GM21390 (cell line): ENCODE data around the gene CCNDBP1.
"Not testable (repeated sequence)": the region's sequence is repeated elsewhere in the genome, so short reads cannot be mapped to it uniquely, and the experiment has no call there.

Experiments used
- ATAC-seq: cut with Tn5 transposase; IDR thresholded peaks from one replicate; pipeline ENCODE4 v1.9.1; 2021; ENCODE audit not compliant: unreplicated experiment

Gene CCNDBP1, protein sequence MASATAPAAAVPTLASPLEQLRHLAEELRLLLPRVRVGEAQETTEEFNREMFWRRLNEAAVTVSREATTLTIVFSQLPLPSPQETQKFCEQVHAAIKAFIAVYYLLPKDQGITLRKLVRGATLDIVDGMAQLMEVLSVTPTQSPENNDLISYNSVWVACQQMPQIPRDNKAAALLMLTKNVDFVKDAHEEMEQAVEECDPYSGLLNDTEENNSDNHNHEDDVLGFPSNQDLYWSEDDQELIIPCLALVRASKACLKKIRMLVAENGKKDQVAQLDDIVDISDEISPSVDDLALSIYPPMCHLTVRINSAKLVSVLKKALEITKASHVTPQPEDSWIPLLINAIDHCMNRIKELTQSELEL

DNA sequence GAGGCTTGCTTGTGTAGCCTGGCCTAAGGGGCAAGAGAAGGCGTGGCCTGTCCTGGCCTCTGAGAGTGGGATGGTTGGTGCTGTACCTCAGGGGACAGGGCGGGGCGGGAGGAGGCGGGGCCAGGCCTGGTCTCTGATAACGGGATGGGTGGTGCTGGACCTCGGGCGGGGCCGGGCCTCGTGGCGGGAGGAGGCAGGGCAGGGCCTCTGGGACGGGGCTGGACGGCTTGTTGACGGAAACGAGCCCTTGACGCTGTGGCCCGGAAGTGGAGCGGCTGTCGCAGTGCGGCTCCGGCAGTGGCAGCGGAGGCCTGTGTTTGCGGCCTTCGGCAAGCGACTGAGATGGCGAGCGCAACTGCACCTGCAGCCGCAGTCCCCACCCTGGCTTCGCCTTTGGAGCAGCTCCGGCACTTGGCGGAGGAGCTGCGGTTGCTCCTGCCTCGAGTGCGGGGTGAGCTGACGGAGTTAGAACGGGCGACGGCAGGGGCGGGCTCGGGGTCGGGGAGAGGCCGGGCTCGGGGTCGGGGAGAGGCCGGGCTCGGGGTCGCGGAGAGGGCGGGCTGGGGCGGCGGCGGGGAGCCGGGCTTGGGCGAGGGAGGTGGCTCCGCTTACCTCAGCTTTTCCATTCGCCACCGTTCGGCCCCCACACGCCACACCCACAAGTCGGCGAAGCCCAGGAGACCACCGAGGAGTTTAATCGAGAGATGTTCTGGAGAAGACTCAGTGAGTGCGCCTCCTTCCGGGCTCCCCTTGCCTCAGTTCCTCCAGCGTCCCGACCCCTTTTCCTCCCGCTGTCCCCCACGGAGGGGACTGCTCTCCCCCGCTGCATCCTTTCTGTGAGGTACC is at the start of gene CCNDBP1:
Gene CCNDBP1 (plus strand): TSS at position 247 of the 846 bp plus-strand sequence. CDS start 96 bp downstream, at position 343.
- ATAC-seq: peak; percentile 92

DNA sequence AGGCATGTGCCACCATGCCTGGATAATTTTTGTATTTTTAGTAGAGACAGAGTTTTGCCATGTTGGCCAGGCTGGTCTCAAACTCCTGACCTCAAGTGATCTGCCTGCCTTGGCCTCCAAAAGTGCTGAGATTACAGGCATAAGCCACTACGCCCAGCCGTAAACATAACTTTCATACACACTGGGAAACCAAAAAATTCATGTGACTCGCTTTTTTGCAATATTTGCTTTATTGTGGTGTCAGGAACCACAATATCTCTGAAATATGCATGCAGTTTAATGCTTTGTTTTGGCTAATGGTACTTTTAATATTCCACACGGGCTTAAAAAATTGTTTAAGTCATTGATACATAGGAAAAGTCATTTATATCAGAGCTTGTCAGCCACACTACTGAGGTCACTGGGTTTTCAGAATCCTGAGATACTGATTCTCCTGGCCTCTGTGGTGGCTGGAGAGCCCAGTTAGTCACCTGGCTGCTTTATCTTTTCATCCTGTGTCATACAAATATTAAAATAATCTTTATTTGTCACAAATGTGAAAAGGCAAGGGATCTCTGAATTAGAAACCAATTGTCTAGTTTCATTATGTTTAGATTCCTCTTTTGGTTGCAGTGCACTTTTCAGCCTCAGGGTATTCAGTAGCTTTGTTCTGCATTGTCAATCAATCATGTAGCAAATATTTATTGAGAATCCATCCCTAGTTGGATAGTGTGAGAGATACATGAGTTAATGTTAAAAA is 41.8 kb upstream of the CCNDBP1 start:
- ATAC-seq: no peak

DNA sequence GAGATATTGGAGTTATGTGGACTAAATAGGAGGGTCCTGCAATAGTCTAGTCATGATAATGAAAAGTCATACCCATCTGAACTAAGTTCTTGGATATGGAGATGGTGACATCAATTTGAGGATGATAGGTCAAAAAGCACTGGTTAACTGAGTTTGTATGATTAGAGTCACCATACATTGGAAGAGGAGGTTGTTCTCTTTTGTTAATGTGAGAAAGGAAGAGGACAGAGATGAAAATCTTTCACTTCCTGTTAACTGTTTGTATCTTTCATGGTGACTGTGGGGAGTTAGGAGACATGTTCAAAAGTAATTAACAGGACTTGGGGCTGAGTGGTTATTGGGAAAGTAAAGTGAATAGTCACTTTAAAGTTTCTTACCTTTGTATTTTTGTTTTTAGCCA is 40.7 kb upstream of the CCNDBP1 start:
- no peak for ATAC-seq

DNA sequence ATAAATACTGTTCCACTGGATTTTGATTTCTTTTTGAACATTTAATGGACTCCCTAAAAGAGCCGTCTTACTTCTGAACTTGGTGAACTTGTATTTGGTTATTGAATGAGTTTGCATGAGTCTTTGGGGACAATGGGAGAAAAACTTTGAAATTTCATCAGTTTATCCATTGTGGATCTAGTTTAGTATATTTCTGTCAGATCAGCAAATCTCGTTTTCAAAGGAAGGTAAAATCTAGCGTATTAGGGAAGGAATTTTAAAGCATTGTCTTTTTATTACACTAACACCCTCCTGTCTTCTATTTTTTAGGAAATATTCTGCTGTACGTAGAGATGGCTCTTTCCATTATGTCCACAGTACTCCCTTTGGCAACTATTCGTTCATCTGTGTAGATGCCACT is 39.0 kb upstream of the CCNDBP1 start:
- no peak for ATAC-seq

DNA sequence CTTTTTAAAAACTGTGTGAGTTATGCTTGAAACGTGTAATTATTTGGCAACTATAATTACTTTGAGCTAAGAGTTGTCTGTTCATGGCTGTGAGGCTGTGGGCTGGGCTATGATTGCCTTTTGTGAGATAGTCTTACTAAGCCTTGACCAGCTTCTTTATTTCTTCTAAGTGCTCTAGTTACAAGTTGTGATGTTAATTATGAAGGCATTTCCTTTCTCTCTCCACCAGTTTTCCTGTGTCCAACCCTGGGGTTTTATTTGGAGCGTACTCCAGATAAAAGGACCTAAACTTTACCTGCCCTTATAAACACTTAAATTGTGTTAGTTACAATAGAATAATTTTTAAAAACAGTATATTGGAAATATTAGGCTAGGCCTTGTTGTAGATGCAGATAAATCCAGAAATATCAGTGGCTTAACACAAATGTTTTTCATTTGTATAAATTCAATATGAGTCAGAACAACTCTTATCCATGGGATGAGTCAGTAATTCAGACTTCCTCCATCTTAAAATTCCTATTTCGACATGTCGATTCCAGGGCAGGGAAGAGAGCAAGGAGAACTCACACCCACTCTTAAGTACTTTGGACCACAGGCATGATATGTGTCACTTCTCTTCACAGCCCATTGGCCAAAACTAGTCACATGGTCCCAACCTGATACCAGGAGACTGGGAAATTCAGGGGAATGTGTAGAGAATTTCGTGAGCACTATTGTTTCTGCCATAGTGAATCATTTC is 34.8 kb upstream of the CCNDBP1 start:
- ATAC-seq: no peak

DNA sequence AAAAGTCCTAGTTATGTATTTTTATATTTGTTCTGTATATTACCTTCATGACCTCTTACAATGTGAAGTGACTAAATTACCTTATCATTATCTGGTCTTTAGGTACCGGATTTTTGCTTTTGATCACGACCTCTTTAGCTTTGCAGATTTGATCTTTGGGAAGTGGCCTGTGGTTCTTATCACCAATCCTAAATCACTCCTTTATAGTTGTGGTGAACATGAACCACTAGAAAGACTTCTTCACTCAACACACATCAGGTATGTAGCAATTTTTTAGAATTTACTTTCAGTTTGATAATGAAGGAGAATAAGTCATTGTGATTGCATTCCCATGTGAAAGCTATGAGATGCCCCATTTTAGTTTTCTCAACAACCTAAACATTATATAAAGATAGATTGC is 33.5 kb upstream of the CCNDBP1 start:
- no peak for ATAC-seq

DNA sequence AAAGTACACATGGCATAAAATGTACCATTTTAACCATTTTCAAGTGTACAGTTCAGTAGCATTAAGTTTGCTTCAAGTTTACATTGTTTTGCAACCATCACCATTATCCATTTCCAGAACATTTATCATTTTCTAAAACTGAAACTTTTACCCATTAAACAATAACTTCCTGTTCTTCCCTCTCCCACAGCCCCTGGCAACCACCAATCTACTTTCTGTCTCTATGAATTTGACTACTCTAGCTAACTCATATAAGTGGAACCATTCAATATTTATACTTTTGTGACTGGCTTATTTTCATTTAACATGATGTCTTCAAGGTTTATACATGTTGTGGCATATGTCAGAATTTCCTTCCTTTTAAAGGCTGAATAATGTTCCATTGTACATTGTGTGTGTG is 31.9 kb upstream of the CCNDBP1 start:
- no peak for ATAC-seq

DNA sequence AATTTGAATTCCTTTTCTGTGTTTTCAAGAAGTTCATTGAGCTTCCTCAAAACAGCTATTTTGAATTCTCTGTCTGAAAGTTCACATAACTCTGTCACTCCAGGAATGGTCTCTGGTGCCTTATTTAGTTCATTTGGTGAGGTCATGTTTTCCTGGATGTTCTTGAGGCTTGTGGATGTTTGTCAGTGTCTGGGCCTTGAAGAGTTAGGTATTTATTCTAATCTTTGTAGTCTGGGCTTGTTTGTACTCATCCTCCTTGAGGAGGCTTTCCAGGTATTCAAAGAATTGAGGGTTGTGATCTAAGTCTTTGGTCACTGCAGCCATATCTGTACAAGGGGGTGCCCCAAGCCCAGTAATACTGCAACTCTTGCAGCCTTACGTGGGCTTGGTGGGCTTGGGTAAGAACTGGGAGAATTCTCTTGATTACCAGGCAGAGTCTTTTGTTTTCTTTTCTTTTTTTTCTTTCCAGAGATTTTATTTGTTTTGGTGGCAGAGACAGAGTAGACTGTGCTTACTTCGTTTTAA is 19.3 kb upstream of the CCNDBP1 start:
- ATAC-seq: no peak

DNA sequence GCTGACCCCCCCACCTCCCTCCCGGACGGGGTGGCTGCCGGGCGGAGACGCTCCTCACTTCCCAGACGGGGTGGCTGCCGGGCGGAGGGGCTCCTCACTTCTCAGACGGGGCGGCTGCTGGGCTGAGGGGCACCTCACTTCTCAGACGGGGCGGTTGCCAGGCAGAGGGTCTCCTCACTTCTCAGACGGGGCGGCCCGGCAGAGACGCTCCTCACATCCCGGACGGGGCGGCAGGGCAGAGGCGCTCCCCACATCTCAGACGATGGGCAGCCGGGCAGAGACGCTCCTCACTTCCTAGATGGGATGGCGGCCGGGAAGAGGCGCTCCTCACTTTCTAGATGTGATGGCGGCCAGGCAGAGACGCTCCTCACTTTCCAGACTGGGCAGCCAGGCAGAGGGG is 17.9 kb upstream of the CCNDBP1 start:
- ATAC-seq: not testable (repeated sequence)

DNA sequence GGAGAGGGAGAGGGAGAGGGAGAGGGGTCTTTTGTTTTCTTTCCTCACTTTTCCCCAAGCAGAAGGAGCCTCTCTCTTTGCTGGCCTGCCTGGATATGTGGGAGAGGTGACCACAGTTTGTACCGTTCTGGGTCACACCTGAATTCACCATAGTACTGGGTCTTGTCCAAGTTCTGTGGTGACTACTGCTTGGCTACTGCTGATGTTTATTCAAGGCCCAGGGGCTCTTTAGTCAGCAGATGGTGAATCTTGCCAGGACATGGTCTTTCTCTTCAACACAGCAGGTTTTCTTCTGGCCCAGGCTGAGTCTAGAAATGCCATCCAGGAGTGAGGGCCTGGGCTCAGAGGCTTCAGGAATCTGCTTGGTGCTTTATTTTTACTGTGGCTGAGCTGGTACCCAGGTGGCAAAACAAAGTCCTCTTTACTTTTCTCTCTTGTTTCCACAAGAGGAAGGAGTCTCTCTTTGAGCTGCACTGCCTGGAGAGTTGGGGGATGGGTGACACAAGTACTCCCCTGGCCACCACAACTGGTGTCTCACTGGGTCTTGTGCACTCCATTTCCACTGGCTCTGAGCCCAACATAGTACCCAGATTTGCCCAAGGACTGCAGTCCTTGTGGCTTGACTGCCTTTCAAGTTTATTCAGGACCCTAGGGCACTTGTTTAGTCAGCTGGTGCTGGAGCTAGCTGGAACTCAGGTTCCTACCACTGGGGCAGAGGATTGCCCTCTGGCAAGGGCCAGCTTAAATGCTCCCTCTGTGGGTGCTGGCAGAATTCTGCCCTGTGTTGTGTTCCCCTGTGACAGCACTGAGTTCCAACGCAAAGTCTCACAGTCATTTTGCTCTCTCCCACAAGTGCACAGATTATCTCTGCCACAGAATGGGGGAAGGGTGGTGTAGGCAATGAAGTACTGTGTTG is 16.8 kb upstream of the CCNDBP1 start:
- no peak for ATAC-seq

DNA sequence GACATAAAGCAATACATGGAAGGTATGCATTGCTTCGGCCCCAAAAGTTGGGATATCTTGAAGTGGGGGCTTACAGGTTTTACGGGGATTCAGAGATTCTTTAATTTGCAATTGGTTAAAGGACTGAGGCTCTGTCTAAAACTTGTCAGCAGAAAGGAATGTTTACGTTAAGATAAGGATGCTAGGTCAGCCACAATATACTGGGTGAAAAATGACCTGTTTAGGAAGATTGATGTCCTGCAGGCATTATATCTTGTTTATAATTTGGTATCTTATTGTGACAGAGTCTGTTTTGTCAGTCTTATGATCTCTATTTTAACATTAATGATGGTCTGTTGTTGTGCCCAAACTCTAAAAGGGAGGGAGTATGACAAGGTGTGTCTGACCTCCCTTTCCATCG is 15.3 kb upstream of the CCNDBP1 start:
- ATAC-seq: no peak

DNA sequence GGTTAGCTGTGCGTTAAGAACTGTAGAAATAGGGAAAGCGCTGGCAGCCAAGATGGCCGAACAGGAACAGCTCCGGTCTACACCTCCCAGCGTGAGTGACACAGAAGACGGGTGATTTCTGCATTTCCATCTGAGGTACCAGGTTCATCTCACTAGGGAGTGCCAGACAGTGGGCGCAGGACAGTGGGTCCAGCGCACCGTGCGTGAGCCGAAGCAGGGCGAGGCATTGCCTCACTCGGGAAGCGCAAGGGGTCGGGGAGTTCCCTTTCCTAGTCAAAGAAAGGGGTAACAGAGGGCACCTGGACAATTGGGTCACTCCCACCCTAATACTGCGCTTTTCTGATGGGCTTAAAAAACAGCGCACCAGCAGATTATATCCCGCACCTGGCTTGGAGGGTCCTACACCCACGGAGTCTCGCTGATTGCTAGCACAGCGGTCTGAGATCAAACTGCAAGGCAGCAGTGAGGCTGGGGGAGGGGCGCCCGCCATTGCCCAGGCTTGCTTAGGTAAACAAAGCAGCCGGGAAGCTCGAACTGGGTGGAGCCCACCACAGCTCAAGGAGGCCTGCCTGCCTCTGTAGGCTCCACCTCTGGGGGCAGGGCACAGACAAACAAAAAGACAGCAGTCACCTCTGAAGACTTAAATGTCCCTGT is 9.4 kb upstream of the CCNDBP1 start:
- ATAC-seq: not testable (repeated sequence)

DNA sequence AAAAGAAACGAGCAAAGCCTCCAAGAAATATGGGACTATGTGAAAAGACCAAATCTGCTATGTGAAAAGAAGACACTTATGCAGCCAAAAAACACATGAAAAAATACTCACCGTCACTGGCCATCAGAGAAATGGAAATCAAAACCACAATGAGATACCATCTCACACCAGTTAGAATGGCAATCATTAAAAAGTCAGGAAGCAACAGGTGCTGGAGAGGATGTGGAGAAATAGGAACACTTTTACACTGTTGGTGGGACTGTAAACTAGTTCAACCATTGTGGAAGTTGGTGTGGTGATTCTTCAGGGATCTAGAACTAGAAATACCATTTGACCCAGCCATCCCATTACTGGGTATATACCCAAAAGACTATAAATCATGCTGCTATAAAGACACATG is 8.1 kb upstream of the CCNDBP1 start:
- ATAC-seq: not testable (repeated sequence)

DNA sequence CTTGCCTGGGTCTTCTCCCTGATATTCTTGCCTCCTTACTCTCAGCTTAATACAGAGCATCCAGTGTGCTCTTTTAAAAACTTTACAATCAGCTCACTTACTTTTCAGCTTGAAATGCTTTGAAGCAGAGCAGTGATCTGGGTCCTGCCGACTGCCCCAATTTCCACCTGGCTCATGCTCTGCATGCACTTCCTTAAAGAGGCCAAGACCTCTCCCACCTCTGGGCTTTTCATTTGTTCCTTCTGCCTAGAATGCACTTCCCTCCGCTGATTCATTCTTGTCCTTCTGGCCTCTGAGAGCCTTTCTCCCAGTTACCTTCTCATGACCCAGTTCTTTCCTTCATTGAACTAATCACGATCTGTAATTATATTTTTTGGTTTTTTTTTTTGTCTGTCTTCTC is 1.9 kb upstream of the CCNDBP1 start:
- ATAC-seq: no peak

DNA sequence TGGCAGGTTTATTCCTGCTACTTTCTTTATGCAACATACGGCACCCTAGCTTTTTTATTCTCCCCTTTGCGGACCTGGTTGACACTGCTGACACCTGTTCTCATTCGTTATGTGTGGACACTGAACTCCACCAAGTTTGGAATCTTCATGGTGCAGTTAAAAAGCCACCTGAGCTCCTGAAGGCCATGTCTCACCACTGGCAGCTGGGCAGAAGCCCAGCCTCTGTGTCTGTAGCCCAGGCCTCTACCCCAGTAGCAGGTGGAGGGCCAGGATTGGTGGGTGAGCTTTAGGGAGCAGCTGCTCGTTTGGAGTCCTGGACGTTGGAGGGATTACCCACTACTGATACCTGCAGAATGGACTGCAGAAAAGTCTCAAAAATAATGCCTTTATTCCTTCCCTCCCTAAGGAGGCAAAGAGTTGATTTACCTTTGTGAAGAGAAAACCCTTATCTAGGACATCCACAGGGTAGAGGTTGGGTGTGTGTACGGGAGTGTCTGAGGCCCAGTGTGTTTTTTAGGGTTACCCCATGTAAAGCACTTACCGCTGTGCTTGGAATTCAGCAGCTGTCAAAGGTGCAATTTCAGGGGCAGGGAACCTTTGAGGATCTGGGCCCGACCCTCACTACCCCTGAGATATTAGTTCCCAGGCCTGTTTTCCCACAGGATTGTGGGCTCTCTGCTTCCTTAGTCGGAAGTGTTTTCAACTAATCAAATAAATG is 637 bp upstream of the CCNDBP1 start:
- no peak for ATAC-seq

DNA sequence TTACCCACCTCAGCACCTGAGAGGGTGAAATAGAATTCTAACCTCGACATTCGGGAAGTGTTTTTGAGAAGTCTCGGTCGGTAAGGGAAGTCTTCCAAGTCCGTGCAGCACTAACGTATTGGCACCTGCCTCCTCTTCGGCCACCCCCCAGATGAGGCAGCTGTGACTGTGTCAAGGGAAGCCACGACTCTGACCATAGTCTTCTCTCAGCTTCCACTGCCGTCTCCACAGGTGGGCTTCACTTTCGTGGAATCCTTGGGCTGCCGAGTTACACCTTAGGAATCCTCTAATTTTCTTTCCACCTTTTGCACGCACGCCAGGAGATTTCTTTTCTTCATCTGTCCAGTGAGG is 775 bp downstream of the CCNDBP1 start:
- no peak for ATAC-seq

DNA sequence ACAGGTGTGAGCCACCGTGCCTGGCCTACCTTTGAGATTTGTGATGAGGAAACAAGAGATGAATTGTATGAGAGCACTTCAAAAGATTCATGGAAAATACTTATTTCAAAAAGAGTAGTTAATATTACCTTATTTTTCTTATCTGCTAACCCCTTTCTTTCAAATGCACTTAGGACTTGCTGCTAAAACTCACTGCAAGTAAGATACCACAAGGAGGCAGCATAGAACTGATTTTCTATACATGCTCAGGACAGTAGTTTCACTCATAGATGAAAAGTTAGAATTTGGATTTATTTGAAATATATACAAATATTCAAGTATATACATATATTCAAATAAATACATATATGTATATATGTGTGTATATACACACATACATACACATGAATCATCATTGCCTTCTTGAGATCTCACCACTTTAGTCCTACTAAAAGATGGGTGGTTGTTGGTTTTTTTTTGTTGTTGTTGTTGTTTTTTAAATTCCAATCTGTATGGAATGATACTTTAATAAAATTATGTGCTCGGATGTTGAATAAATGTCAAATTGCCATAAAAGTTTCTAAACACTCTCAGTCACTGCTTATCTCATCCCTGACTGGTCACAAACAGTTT is 2.4 kb downstream of the CCNDBP1 start:
- no peak for ATAC-seq

DNA sequence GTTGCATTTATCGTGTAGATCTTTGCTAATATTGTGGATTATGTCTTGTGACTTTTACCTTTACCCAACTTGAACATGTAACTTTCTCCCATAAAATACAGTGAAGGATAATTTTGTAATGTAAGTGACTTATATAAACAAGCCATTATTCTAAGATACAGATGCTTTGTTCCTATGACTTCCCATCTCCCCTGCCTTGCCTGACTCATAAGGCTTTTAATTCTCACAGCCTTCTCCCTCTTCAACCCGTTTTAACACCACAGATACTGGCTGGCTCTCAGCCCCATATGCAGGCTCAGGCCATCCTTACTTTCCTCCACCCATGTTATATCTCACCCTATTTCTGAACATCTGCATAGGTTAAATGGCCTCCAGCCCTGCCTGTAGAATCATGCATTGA is 4.1 kb downstream of the CCNDBP1 start:
- ATAC-seq: no peak
